ENCODE results near the gene RNASEH2B.

- TF ChIP-seq CTCF (IDR thresholded peaks at IDR 0.05; ENCODE audit: low read depth, low read length) (no peak), MYC (IDR thresholded peaks at IDR 0.05; ENCODE audit: low read depth, low read length) (no peak), POLR2A (IDR thresholded peaks at IDR 0.05; ENCODE audit: extremely low read depth, insufficient read length) (no peak)
Observed at GRCh38 chr13:50994651-50995050, 85.1 kb downstream of the RNASEH2B start.

Measured in NB4 (cell line).